Prostate gland (tissue), 2 donors: Measurements from ENCODE around the gene EED. TPM values are rescaled to one million over a fixed set of nuclear protein-coding genes. Genes with fewer than 3 reads are reported as not detected.

Source experiments
- DNase-seq: peaks from one replicate; pipeline ENCODE4 v3.0.0-alpha.2; 2019; ENCODE audit warnings: low spot score
- H3K27ac ChIP-seq, 2 donors: fragments of 200-600 bp; sonication (generic); 2 replicates each; pipeline ENCODE4 v1.5.1; 2017 to 2019
- H3K27me3 ChIP-seq: fragments of 200-600 bp; sonication (generic); replicated peaks from 2 replicates; pipeline ENCODE4 v1.5.1; 2019; ENCODE audit not compliant: insufficient read depth
- H3K36me3 ChIP-seq, 2 donors: fragments of 200-600 bp; sonication (generic); 1 replicate in 1 of 2; 2 replicates in 1 of 2; pipeline versions ENCODE4 v1.5.1 to v1.8.1; 2017 to 2019
- H3K4me1 ChIP-seq: fragments of 200-600 bp; sonication (generic); replicated peaks from 2 replicates; pipeline ENCODE4 v1.5.1; 2019
- H3K4me3 ChIP-seq, 2 donors: fragments of 200-600 bp; sonication (generic); 2 replicates each; pipeline ENCODE4 v1.5.1; 2017 to 2019
- H3K9me3 ChIP-seq: fragments of 200-600 bp; sonication (generic); 2 replicates; pipeline ENCODE4 v1.5.1; 2017
- CTCF ChIP-seq, 4 experiments: fragments of 200-600 bp in 2 of 4; fragments of 450-650 bp in 2 of 4; sonication (generic) in 2 of 4; IDR thresholded peaks; 1 replicate in 3 of 4; 2 replicates in 1 of 4; pipeline ENCODE4 v1.5.1; 2016 to 2019; ENCODE audit warnings: antibody characterized with exemption in 4 of 4, mild to moderate bottlenecking in 2 of 4, moderate library complexity in 2 of 4
- POLR2A ChIP-seq: fragments of 450-650 bp; IDR thresholded peaks from one replicate; pipeline ENCODE4 v1.6.1; 2016; ENCODE audit warnings: antibody characterized with exemption, mild to moderate bottlenecking
- POLR2AphosphoS5 ChIP-seq: sonication (generic); formaldehyde crosslinking; IDR thresholded peaks from one replicate; pipeline ENCODE4 v1.6.1; 2017; ENCODE audit warnings: antibody characterized with exemption
- WGBS: methylation state at CpG from one replicate; pipeline ENCODE4 v1.1.5; 2018; 5-methylcytosine and 5-hydroxymethylcytosine counted together
- intact Hi-C: fragments of 100-400 bp; cut with DNase I; formaldehyde crosslinking; loops from one replicate; pipeline ENCODE4 v1.14.2; 2022
- total RNA-seq, 2 donors: library from RNA; depleted of rRNA; stranded (reverse); fragments of >200 nt; gene quantifications; one replicate each; pipeline ENCODE4 v1.1.0, GENCODE V29; 2016

Gene EED
- total RNA-seq, 2 donors from 2014 or later = 18.1 to 20.9 TPM

- 68% methylated on average over 5 of the region's 5 CpGs for WGBS
- Histone ChIP-seq H3K4me3 (peak overlapping the region in 1 of 2 donors; percentile 89), H3K27ac (no peak overlapping the region), H3K27me3 (no peaks in the 10 kb centered on the region), H3K36me3 (no peaks in the 10 kb centered on the region), H3K4me1 (no peaks in the 10 kb centered on the region), H3K9me3 (no peaks in the 10 kb centered on the region)
- no peak for DNase-seq
- intact Hi-C loops = loop anchor here (5.0 kb wide), 1 partner anchor 56 kb away; the partner anchor contains the start of gene HIKESHI
- TF ChIP-seq POLR2AphosphoS5 = no peak
- TF ChIP-seq POLR2A = no peak
- TF ChIP-seq CTCF (IDR thresholded peaks at IDR 0.05) = no peak
These were observed 1.7 kb downstream of the EED start for GRCh38 chr11:86246293-86246675.

- 69% methylated on average over 1 of the region's 1 CpG for WGBS
- intact Hi-C loops = loop anchor here (5.0 kb wide), 1 partner anchor 55 kb away; the partner anchor contains the start of gene HIKESHI
These were observed 3.1 kb downstream of the EED start for GRCh38 chr11:86247608-86248007.

GRCh38 chr11:86248609-86249008 is 4.1 kb downstream of the EED start:
- intact Hi-C loops = loop anchor here (5.0 kb wide), 1 partner anchor 54 kb away; the partner anchor contains the start of gene HIKESHI
- H3K36me3 ChIP-seq = no peaks in the 10 kb centered on the region
- H3K27ac ChIP-seq = no peak overlapping the region
- H3K9me3 ChIP-seq = no peaks in the 10 kb centered on the region
- no peak for TF ChIP-seq CTCF (IDR thresholded peaks at IDR 0.05)
- TF ChIP-seq POLR2AphosphoS5 = no peak
- TF ChIP-seq POLR2A = no peak
- H3K27me3 ChIP-seq = no peaks in the 10 kb centered on the region
- DNase-seq = no peak
- H3K4me3 ChIP-seq = no peak overlapping the region
- no peaks in the 10 kb centered on the region for H3K4me1 ChIP-seq
- WGBS = 95% methylated on average over 4 of the region's 4 CpGs

More at GRCh38 chr11:86247608-86248007, 3.1 kb downstream of the EED start:
- H3K9me3 ChIP-seq = no peaks in the 10 kb centered on the region
- no peak for DNase-seq
- no peak overlapping the region for H3K27ac ChIP-seq
- TF ChIP-seq POLR2A (no peak), POLR2AphosphoS5 (no peak), CTCF (IDR thresholded peaks at IDR 0.05) (no peak)
- no peaks in the 10 kb centered on the region for H3K4me1 ChIP-seq
- H3K4me3 ChIP-seq = no peak overlapping the region
- H3K27me3 ChIP-seq = no peaks in the 10 kb centered on the region
- H3K36me3 ChIP-seq = no peaks in the 10 kb centered on the region

GRCh38 chr11:86249307-86250098 is 5.0 kb downstream of the EED start:
- Histone ChIP-seq H3K27ac (no peak overlapping the region), H3K27me3 (no peaks in the 10 kb centered on the region), H3K36me3 (no peaks in the 10 kb centered on the region), H3K4me1 (no peaks in the 10 kb centered on the region), H3K9me3 (no peaks in the 10 kb centered on the region), H3K4me3 (no peak overlapping the region)
- no peak for DNase-seq
- intact Hi-C loops = loop anchor here (5.0 kb wide), 1 partner anchor 53 kb away; the partner anchor contains the start of gene HIKESHI
- 37% methylated on average over 3 of the region's 3 CpGs for WGBS
- no peak for TF ChIP-seq POLR2AphosphoS5
- TF ChIP-seq POLR2A = no peak
- TF ChIP-seq CTCF (IDR thresholded peaks at IDR 0.05) = no peak

GRCh38 chr11:86251345-86251744 is 6.8 kb downstream of the EED start:
- WGBS = 70% methylated on average over 2 of the region's 2 CpGs
- Histone ChIP-seq H3K27me3 (no peaks in the 10 kb centered on the region), H3K9me3 (no peaks in the 10 kb centered on the region), H3K4me3 (no peak overlapping the region), H3K4me1 (no peaks in the 10 kb centered on the region), H3K27ac (no peak overlapping the region), H3K36me3 (no peaks in the 10 kb centered on the region)
- TF ChIP-seq CTCF (IDR thresholded peaks at IDR 0.05) = no peak
- no peak for TF ChIP-seq POLR2AphosphoS5
- TF ChIP-seq POLR2A = no peak
- DNase-seq = no peak
- intact Hi-C loops = no loop called here
